ENCODE measurements around the gene SLC26A1. TPM values are rescaled to one million over a fixed set of nuclear protein-coding genes. Genes with fewer than 3 reads are reported as not detected.
"Not testable (repeated sequence)": the region's sequence is repeated elsewhere in the genome, so short reads cannot be mapped to it uniquely, and the experiment has no call there.

The SLC26A1 gene
- total RNA-seq, 1 experiment from 2014 or later = 0.13 TPM

DNA sequence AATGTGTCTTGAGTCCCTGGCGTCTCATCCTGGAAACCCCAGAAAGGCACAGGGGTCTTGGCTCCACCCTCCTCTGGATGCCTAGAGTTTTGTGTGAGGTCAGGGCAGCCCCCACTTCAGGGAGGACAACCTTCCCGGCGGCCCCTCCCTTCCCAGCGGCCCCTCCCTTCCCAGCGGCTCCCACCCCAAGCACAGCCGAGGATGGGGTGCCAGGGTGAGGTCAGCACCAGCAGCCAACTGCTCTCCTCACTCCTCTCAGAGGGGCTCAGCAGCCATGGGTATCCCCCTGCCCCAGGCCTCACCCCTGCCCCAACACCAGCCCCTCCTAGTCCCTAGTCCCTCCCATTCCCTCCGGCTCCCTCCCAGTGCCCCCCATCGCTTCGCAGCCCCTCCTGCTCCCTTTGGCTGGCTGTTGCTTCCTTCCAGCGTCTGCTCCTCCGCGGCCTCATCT lies 37.2 kb downstream of the SLC26A1 start:
- DNase-seq (ENCODE audit: low read depth) = no peak

DNA sequence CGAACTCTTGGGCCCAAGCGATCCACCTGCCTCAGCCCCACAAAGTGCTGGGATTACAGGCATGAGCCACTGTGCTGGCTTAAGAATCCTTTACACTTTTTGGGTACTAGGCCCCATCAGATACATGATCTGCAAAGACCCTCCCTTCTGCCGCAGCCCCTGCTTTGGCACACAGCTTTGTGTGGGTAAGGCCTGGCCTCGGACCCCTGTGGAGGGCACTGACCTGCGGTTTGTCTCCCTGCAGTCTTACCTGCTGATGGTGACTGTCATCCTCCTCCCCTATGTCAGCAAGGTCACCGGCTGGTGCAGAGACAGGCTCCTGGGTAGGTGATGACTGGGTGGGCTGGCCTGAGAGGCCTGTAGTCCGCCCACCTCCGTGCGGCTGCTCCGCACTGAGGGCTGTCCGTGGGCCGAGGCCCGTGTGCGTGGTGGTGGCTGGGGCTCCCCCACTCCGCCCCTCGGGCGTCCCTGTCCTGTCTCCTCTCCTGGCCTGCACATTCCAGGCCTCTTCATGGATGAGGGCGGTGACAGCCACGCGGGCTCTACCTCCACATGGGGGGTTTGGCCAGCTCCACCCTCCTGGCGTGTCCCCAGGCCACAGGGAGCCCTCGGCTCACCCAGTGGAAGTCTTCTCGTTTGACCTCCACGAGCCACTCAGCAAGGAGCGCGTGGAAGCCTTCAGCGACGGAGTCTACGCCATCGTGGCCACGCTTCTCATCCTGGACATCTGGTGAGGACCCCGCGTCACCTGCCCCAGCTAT lies 37.9 kb downstream of the SLC26A1 start:
- DNase-seq (ENCODE audit: low read depth) = no peak

DNA sequence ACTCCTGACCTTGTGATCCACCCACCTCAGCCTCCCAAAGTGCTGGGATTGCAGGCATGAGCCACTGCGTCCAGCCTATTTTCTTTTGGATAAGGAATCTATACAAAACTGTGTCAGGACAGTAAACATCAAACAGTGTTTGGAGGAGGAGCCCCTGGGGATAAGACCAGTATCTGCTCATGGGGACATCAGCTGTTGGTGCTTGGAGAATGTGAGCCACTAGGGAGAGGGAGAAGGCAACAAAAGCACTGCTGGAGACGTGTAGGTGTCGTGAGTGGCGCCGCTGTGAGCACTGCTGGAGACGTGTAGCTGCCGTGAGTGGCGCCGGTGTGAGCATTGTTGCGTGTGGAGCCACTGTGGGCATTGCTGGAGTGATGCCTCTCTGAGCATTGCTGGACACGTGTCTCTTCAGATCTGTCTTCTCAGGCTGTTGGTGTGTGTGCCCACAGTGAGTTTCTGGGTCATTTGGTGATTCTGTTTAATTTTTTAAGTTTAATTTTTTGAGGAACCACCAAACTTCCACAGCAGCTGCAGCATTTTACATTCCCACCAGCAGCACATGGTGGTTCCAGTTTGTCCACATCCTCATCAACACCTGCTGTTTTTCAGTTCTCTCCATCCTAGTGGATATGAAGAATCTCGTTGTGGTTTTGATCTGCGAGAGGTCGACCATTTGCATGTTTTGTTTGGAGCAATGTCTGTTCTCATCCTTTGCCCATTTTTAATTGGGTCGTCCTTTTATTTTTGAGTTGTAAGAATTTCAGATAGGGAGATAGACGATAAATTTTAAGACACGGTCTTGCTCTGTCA lies 38.8 kb downstream of the SLC26A1 start:
- no peak for DNase-seq (ENCODE audit: low read depth)

DNA sequence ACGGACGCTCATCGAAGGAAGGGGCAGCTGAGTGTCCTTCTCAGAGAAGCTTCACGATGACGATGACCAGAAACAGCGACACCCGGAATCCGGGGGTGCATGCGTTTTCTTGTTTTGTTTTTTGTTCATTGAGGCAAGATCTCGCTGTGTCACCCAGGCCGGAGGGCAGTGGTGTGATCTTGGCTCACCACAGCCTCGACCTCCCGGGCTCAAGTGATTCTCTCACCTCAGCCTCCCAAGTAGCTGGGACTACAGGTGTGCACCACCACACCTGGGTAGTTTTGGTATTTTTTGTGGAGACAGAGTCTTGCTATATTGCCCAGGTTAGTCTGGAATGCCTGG lies 39.7 kb downstream of the SLC26A1 start:
- DNase-seq (ENCODE audit: low read depth) = no peak

DNA sequence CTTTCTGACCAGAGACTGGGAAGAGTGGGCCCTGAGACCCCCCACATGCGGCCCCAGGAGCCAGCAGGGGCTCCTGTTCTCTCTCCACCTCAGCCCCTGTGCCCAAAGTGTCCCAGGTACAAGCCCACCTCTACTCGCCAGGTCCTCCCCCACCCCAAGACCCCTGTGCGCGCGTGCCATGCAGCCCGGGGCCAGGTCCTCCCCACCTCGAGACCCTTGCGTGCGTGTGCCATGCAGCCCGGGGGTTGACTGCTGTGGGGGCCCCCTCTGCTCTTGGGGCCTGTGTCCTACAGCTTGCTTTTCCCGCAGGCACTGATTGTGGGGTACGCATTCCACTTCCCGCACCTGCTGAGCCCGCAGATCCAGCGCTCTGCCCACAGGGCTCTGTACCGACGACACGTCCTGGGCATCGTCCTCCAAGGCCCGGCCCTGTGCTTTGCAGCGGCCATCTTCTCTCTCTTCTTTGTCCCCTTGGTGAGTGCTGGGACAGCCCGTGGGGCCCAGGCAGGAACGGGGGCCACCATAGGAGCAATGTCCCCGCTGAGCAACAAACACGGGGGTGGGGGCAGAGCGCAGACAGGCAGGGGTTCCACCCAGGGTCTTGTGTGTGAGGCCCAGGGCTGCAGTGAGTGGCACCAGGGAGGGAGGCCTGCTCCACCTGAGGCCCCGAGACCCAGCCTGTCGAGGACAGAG lies 40.2 kb downstream of the SLC26A1 start:
- DNase-seq (ENCODE audit: low read depth) = no peak

DNA sequence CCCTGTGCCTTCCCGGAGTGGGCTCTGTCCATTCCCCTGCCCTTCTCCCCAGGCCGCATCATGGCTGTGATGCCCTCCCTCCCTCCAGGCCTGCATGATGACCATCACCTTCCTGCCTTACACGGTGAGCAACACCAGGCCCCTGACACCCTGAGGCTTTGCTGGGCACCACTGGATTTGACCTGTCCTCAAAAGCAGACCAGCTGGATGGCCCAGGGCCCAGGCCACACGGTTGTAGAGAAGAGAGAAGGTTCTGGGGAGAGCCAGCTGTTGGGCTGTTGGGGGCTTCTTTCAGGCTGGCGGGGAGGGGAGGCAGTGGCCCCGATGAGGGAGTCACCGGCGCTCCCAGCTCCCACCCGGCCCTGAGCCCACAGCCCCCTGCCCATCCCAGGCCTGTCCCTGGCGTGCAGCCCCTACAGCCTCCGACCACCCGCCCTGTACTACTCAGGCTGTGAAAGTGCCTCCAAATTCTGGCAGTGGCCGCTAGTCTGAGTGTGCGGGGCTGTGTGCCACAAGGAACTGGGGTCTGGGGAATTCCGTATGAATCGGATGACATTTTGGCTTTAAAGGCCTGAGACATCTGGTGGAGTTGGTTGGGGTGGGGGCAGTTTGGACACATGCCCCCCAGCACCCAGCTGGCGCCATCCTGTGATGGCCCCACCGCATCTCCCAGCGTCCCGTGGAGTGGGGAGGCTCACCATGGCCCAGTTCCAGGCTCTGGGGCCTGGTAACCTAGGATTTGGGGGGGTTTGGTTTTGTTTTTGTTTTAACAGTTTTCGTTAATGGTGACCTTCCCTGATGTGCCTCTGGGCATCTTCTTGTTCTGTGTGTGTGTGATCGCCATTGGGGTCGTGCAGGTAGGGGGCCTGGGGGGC lies 41.4 kb downstream of the SLC26A1 start:
- no peak for DNase-seq (ENCODE audit: low read depth)

DNA sequence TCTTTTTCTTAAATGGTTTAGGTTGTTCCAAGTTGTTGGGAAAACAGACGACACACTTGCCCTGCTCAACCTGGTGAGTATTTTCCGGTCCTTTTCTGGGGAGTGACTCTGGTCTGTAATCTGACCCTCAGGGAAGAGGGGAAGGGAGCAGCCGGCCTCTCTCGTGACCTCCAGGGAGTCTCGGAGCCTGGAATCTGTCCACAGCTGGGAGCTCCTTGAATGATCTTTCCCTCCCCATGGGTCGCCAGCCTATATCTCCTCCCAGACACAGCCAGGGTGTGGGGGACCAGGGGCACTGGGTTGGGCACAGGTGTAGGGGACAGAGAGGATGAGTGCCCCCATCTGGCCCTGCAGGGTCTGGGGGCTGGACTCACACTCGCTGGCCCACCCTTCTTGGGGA lies 42.0 kb downstream of the SLC26A1 start:
- DNase-seq (ENCODE audit: low read depth) = no peak

DNA sequence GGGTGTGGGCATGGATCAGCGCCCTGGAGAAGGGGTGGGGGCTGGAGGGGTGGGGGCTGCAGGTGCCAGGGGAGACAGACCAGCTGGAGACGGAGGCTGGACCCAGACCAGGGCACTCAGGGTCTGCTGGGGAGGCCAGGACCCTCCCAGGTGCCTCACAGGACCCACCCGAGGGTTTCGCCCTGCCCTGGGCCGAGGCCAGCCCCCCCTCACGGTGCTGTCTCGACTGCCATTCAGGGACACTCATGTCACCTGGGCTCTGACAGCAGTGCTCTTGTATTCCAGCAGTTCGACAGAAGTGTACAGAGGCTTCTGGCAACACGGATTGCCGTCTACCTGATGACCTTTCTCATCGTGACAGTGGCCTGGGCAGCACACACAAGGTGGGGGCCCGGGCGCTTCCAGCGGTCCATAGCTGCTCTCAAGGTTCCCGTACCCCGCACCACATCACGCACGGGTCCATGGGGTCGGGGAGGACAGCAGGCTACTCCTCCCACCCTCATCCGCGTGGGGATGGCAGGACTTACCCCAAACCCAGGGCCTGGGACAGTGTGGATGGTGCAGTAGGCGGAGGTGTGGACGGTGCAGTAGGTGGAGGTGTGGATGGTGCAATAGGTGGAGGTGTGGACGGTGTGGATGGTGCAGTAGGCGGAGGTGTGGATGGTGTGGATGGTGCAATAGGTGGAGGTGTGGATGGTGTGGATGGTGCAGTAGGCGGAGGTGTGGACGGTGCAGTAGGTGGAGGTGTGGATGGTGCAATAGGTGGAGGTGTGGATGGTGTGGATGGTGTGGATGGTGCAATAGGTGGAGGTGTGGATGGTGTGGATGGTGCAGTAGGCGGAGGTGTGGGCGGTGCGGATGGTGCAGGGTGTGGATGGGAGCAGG lies 42.8 kb downstream of the SLC26A1 start:
- no peak for DNase-seq (ENCODE audit: low read depth)

DNA sequence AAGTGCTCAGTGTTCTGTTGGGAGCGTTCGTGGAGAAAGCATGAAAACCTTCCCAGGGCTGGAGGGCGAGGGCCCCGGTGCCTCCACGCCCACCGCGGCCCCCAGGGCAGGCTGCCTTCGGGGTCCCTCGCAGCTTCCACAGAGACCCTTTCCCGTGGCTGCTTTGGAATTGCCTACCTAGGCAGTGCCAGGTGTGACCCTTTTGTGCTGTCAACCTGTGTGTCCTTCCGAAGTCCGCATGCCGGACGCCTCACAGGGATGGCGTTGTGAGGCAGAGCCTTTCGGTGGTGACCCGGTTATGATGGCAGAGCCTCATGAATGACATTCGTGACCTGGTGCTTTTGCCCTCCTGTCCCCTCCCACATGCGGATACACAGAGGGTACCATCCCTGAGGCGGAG lies 43.5 kb downstream of the SLC26A1 start:
- no peak for DNase-seq (ENCODE audit: low read depth)

DNA sequence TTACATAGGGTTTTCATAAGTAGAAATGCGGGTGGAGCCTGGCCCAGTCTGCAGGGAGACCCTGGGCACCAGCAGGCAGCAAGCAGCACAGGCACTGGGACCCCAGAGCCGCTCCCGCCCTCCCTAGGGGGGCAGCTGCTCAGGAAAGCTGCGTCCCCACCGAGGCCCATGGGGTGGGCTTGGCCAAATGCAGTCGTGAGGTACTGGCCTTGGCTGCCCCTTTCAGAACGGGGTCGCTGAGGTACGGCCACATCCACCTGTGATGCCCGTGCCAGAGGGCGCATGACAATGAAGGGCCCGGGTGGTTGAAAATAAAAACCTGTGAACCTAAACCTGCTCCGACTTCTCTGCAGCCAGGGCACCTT lies 44.3 kb downstream of the SLC26A1 start:
- no peak for DNase-seq (ENCODE audit: low read depth)

DNA sequence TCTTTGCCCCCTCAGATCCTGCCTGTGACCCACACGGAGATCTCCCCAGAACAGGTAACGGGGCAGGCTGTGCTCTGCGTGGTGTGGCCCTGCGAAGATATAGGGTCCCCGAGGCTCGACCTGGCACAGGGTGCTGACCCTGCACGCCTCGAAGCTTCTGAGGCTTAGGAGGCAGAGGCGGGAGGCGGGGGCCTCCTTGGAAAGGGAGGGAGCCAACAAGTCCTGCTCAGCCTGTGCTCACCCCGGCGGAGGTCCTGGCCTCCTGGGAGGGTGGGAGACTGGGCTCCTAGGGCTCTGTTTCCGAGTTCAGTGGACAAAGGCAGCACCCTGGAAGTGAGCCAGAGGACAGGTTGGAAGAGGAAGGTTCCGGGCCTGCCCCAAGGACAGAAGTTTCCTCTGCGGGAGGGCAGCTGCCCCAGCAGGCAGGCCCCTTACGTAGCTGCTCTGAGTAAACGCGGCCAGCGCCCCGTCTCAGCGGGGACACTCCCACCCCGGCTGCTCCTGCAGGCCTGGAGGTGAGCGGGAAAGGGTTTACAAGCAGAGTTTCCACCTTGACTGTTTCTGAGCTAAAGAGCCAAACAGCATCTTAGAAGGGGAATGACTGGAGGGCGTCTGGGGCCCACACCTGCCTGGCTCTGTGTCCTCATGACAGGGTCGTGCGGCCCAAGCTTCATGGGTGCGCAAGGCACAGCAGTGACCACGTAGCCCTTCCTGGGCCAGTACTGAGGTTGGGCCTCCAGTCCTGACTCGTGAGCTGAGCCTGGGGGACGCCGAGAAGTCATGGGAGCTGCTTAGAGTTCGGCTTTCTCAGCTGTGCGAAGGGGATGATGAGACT lies 44.9 kb downstream of the SLC26A1 start:
- DNase-seq (ENCODE audit: low read depth) = no peak

DNA sequence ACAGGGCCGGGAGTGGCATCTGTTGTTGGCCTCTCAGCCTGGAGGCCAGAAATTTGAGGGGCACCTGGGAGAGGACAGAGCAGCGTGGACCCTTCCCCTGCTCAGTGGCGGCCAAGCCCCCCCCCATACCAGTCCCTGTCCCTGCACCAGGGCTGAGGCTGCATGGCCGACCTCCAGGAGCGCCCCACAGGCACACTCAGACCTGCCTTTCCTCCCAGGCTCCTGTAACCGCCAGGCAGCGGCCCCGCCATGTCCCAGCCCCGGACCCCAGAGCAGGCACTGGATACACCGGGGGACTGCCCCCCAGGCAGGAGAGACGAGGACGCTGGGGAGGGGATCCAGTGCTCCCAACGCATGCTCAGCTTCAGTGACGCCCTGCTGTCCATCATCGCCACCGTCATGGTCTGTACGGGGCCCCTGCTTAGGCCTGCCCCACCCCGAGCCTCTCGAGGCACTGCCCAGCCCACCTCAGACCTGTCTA lies 45.7 kb downstream of the SLC26A1 start:
- DNase-seq (ENCODE audit: low read depth) = no peak

DNA sequence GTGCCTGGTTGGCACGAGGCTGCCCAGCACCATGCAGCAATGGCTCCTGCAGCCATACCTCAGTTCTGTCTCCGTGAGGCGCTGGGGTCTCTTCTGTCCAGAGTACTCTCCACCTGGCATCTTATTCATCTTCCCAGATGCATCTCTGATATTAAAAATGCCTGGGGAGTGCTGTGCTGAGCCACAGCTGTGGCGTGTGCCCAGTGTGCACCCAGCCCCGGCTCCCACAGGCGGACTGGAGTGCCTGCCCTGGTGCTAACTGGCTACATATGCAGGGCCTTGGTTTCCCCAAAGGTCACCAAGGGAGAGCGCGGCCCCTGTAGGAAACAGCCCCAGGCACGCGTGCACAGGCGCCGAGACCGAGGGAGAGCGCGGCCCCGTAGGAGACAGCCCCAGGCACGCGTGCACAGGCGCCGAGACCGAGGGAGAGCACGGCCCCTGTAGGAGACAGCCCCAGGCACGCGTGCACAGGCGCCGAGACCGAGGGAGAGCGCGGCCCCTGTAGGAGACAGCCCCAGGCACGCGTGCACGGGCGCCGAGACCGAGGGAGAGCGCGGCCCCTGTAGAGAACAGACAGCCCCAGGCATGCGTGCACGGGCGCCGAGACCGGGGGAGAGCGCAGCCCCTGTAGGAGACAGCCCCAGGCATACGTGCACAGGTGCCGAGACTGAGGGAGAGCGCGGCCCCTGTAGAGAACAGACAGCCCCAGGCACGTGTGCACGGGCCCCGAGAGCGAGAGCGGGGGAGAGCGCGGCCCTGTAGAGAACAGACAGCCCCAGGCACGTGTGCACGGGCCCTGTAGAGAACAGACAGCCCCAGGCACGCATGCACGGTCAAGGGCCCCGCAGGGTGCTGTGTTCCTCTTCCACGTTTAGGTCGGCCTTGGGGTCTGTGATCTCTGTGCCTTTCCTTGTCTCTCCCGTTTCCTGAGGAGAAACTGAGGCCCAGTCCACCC lies 46.4 kb downstream of the SLC26A1 start:
- no peak for DNase-seq (ENCODE audit: low read depth)

DNA sequence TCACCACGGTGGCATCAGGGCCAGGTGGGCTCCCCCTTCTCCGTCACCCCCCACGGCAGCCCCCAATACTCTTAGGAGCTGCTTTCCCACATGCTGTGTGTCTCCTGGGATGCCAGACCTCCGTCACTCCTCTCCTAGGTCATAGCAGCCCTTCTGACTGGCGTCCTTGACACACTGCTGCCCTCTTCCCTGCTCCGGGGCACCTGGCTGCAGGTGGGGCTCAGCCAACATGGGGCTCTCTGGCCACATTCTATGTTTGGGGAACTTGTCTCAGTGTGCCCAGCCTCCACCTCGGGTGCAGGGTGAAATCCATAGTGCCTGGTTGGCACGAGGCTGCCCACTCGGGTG lies 47.1 kb downstream of the SLC26A1 start:
- no peak for DNase-seq (ENCODE audit: low read depth)

DNA sequence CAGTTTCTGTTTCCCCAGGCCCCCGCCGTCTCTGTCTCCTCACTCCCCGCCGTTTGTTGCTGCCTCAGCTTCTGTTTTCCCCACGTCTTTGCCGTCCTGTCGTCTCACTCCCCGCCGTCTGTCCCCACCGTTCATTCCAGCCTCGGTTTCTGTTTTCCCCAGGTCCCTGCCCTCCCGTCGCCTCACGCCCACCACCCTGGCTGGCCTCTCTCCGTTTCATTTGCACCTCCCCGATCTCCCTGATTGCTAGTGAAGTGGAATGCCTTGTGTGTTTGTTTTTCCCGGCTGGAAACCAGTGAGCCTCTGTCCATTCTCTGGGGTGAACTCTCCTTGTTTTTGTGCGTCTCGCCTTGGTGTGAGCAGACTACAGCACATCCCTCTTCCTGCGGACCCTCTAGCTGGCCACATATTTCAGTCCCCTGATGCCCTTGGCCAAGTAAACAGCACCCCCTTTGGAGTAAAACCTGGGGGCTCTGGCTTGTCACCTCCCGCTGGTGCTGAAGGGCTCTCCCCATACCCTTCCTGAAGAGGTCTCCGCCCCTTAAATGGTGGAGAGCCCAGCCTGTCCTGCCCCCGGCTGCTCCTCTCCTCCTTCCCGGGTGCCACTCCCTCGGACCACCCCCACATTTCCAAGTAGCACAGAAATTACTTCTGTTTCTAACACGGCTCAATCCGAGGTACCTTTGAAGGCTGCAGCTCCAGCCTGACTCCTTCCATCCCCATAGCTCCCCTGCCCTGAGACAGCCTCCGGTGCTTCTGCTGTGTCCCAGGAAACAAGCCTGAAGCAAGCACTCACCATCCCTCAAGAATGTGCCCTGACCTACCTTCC lies 47.7 kb downstream of the SLC26A1 start:
- no peak for DNase-seq (ENCODE audit: low read depth)

DNA sequence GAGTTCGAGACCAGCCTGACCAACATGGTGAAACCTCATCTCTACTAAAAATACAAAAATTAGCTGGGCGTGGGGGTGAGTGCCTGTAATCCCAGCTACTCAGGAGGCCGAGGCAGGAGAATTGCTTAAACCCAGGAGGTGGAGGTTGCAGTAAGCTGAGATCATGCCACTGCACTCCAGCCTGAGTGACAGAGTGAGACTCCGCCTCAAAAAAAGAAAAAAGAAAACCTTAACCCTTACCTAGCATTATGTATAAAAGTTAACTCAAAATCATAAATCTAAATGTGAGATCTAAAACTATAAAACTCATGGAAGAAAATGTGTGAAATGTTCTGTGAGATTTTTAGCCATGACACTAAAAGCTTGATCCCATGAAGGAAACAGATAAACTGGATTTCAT lies 53.7 kb downstream of the SLC26A1 start:
- DNase-seq (ENCODE audit: low read depth) = not testable (repeated sequence)
